Liver (tissue), 3 donors: Measurements from ENCODE around the gene RASAL1.

Experiments
- JUND ChIP-seq, 2 donors: IDR thresholded peaks; 2 replicates each; pipeline ENCODE4 v1.6.1; 2016; ENCODE audit warnings: antibody characterized with exemption in 2 of 2
- RAD21 ChIP-seq, 2 donors: IDR thresholded peaks; 2 replicates each; pipeline ENCODE4 v1.6.1; 2016; ENCODE audit warnings: antibody characterized with exemption in 2 of 2, mild to moderate bottlenecking in 2 of 2
- TAF1 ChIP-seq: conservative IDR thresholded peaks from 2 replicates; pipeline ENCODE4 v1.6.1; 2016; ENCODE audit warnings: antibody characterized with exemption, mild to moderate bottlenecking
- YY1 ChIP-seq: IDR thresholded peaks from 2 replicates; pipeline ENCODE4 v1.6.1; 2016; ENCODE audit warnings: antibody characterized with exemption, mild to moderate bottlenecking
- TF ChIP-seq, protein P1 (sequence below): fragments of 150-350 bp; IDR thresholded peaks from 2 replicates; pipeline ENCODE4 v1.5.1; 2017; ENCODE audit warnings: improper control_type of control experiment, low read depth, low read length; ENCODE audit not compliant: missing input control
- TF ChIP-seq, protein P2 (sequence below): IDR thresholded peaks from 2 replicates; pipeline ENCODE4 v1.6.1; 2016; ENCODE audit warnings: antibody characterized with exemption, mild to moderate bottlenecking
- TF ChIP-seq, protein P3 (sequence below): IDR thresholded peaks from 2 replicates; pipeline ENCODE4 v1.6.1; 2016; ENCODE audit warnings: antibody characterized with exemption
- donor health status: healthy.
- donor health status: healthy.

DNA sequence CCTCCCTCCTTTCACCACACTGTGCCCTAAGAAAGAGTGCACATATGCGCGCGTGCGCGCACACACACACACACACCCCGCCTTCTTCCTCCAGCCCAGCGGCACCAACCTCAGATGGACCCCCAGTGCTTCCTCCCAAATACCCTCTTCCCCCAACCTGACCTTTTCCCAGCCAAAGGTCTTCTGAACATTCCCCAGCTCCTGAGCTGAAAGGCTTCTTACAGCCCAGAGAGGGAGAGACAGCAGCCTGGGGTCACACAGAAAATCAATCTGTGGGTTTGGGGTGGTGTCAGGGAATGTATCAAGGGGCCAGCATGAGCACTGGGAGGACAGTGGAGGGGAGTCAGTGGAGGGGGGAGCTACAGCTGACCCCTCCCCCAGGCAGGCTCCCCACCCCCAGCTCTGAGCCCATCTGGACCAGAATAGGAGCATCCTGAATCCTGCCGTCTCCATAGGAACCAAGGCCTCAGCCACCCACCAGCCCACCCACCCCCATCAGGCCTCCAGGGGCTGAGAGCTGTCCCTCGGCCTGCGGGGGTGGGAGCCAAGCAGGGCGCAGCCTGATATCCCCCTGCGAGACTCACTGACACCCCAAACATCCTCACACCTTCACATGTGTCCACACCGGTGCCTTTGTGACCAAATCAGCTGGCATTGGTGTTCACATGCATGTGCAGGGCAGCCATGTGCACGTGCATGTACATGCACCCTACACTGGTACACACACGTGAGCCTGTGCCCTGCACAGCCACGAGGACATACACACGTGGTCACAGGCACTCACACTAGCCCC, 5.7 kb downstream of the RASAL1 start:
- TF ChIP-seq, protein P1, sequence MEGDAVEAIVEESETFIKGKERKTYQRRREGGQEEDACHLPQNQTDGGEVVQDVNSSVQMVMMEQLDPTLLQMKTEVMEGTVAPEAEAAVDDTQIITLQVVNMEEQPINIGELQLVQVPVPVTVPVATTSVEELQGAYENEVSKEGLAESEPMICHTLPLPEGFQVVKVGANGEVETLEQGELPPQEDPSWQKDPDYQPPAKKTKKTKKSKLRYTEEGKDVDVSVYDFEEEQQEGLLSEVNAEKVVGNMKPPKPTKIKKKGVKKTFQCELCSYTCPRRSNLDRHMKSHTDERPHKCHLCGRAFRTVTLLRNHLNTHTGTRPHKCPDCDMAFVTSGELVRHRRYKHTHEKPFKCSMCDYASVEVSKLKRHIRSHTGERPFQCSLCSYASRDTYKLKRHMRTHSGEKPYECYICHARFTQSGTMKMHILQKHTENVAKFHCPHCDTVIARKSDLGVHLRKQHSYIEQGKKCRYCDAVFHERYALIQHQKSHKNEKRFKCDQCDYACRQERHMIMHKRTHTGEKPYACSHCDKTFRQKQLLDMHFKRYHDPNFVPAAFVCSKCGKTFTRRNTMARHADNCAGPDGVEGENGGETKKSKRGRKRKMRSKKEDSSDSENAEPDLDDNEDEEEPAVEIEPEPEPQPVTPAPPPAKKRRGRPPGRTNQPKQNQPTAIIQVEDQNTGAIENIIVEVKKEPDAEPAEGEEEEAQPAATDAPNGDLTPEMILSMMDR = no peak
- TF ChIP-seq, protein P2, sequence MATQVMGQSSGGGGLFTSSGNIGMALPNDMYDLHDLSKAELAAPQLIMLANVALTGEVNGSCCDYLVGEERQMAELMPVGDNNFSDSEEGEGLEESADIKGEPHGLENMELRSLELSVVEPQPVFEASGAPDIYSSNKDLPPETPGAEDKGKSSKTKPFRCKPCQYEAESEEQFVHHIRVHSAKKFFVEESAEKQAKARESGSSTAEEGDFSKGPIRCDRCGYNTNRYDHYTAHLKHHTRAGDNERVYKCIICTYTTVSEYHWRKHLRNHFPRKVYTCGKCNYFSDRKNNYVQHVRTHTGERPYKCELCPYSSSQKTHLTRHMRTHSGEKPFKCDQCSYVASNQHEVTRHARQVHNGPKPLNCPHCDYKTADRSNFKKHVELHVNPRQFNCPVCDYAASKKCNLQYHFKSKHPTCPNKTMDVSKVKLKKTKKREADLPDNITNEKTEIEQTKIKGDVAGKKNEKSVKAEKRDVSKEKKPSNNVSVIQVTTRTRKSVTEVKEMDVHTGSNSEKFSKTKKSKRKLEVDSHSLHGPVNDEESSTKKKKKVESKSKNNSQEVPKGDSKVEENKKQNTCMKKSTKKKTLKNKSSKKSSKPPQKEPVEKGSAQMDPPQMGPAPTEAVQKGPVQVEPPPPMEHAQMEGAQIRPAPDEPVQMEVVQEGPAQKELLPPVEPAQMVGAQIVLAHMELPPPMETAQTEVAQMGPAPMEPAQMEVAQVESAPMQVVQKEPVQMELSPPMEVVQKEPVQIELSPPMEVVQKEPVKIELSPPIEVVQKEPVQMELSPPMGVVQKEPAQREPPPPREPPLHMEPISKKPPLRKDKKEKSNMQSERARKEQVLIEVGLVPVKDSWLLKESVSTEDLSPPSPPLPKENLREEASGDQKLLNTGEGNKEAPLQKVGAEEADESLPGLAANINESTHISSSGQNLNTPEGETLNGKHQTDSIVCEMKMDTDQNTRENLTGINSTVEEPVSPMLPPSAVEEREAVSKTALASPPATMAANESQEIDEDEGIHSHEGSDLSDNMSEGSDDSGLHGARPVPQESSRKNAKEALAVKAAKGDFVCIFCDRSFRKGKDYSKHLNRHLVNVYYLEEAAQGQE = no peak
- no peak for TF ChIP-seq RAD21 (IDR thresholded peaks at IDR 0.05)
- TF ChIP-seq, protein P3, sequence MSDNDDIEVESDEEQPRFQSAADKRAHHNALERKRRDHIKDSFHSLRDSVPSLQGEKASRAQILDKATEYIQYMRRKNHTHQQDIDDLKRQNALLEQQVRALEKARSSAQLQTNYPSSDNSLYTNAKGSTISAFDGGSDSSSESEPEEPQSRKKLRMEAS = no peak
- TF ChIP-seq JUND (IDR thresholded peaks at IDR 0.05) = no peak
- TF ChIP-seq YY1 = no peak
- TF ChIP-seq TAF1 = no peak
